ENCODE results near the gene MYO5C.
A peak's percentile ranks its signal among the peaks of the same experiment; 100 is the strongest.
"Not testable (repeated sequence)": the region's sequence is repeated elsewhere in the genome, so short reads cannot be mapped to it uniquely, and the experiment has no call there.

MYO5C gene

DNA sequence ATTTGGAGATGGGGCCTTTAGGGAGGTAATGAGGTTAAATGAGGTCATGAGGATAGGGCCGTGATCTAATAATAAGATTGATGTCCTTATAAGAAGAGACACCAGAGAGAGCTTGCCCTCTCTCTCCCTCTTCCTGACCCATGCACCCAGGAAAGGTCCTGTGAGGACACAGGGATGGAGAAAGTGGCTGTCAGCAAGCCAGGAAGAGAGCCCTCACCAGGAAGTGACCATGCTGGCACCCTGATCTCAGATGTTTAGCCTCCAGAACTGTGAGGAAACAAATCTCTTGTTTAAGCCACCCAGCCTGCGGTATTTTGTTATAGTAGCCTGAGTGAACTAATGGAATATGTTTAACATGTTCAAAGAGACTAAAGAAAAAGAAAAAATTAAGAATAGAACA is 89.2 kb downstream of the MYO5C start:
- DNase-seq: no peak

GRCh38 chr15:52204657-52205056 is 90.9 kb downstream of the MYO5C start:
- DNase-seq: no peak

DNA sequence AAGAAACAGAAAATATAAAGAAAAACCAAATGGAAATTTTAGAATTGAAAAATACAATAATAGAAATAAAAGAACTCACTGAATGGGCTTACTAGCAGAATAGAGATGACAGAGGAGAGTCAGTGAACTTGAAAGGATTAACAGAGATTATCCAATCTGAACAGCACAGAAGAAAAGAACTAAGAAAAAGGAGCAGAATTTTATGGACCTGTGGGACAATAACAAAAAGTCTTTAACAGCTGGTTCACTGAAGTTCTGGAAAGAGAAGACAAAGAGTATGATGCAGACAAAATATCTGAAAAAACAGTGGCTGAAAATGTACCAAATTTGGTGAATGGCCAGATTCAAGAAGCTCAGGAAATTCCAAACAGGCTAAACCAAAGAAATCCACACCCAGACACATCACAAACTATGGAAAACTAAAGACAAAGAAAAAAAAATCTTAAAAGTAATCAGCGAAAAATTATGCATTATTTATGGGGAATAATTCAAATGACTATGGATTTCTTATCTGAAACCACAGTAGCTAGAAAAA is 94.7 kb downstream of the MYO5C start:
- DNase-seq: no peak

DNA sequence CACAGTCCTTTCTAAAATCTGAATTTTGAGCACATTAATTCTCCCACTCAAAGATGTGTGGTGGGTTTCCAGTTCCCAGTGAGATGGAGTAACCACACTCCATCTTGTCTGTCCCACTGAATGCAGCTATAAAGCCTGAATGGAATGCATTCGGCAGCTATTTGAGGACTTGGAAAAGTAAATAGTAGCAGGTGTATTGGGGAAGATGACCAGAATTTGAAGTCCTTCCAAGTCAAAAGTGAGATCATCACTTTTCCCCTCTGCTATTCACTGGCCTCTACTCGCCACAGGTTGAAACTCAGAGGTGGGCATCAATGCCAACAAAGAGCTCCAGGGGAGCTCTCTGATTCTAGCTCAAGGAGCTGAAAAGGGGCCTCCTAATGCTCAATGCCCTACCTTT is 96.3 kb downstream of the MYO5C start:
- DNase-seq: no peak

- no peak for DNase-seq
These were observed 98.7 kb downstream of the MYO5C start for GRCh38 chr15:52196891-52197290.

- DNase-seq: no peak
These were observed 101.8 kb downstream of the MYO5C start for GRCh38 chr15:52193791-52194190.

GRCh38 chr15:52193321-52193720 is 102.3 kb downstream of the MYO5C start:
- no peak for DNase-seq

GRCh38 chr15:52191207-52191606 is 104.4 kb downstream of the MYO5C start, which contains the start of gene GNB5:
GNB5 (minus strand) TSS chr15:52191392; CDS start chr15:52184676, 6,716 bp downstream.
- DNase-seq: no peak

GRCh38 chr15:52186651-52187486 is 108.7 kb downstream of the MYO5C start:
- no peak for DNase-seq

GRCh38 chr15:52185151-52185561 is 110.4 kb downstream of the MYO5C start:
- DNase-seq: no peak

- no peak for DNase-seq
These were observed 110.9 kb downstream of the MYO5C start for GRCh38 chr15:52184721-52185120.

DNA sequence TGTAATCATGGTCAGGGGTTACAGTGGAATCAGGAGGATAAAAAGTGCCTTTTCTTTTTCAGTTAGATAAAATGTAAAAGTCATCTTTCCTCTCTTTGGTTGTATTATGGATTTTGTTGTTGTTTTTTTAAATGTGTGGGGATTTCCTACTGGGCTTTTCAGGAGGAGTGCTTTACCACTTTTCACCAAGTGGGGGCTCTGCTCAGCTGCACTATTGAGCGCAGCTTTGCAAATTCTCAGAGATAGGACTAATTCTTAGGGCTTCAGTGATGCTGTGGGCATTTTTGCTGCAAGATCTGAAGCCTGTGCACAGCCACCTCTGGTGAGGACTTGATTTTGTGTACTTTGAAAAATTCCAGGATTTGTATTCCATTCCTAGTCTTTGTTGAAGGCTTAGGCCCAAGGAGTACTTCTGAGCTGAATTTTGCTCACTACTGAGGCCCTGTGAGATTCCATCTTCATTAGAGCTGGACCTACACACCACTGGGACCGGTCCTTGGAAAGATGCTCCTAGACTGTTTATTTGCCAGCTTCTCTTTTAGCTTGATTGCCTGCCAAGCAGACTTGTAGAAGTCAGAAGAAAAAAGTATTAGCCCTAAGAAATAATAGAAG is 111.9 kb downstream of the MYO5C start:
- DNase-seq: no peak

GRCh38 chr15:52181938-52182780 is 113.4 kb downstream of the MYO5C start:
- no peak for DNase-seq

DNA sequence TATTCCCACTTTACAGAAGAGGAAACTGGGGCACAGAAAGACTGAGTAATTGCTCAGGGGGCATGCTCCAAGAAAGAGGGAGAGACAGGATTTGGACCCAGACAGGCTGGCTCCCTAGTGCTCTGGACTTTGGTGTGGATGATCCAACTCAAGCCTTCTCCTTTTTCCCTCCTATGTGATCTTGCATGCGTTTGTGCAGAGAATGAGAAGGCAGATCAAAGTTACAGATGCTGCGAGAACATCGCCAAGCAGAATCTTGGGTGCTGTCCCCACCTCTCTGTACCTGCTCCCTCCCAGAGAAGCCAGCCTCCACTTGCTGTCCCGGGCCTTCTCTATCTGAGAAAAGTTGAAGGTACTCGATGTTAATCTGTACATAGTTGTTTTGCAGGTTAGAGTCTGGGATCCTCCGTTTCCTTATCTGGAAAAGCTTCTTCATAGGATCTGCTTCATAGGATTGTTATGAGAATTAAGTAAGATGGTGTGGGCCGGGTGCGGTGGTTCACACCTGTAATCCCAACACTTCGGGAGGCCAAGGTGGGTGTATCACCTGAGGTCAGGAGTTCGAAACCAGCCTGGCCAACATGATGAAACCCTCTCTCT is 114.7 kb downstream of the MYO5C start:
- no peak for DNase-seq

DNA sequence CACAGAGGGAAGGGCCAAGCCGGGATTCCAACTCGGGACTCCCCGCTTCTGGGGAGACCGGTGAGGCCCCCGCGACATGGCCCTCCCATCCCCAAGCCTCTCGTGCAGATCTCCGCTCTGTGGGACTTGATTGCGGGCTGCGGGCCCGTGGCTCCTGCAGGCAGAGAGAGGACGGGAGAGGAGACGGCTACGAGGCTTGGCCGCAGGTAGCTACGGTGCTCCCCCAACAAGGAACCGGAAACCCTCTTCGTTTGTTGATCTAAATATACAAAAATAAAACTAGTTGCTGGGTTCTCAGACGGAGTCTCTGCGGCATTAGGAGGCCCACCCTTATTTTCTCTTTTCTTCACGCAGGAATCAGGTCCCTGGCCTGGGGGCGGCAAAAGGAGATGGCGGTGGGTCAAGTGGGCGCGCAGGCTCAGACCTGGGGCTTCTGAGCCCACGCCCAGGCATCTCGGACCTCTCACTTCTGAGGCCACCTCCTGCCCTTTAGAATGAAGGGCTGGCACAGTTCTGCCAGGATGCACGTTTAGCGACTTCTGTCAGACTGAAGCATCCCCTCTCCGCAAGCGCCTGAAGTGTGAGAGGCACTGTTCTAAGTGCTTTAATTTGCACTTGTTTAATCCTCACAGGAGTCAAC is 115.3 kb downstream of the MYO5C start:
- no peak for DNase-seq

- peak; percentile 89 for DNase-seq
These were observed 116.1 kb downstream of the MYO5C start for GRCh38 chr15:52179278-52180195.

DNA sequence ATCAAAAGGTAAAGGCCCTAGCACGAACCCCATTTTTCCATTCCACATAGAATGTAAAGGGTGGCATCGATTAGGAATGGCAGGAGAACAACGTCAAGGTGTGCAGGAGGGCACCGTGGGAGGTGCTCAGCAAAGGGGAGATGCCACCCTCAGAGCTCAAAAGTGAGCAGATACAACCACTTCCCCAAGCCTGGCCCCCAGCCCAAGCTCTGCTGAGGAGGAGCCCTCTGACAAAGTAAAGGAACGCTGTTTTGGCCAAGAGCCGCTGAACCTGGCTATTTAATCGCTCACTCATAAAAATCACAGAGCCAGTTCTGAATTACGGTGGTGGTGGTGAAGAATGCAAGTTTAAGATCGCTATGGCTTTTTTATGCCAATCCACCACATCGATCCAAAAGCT is 116.8 kb downstream of the MYO5C start:
- DNase-seq: peak; percentile 27

DNA sequence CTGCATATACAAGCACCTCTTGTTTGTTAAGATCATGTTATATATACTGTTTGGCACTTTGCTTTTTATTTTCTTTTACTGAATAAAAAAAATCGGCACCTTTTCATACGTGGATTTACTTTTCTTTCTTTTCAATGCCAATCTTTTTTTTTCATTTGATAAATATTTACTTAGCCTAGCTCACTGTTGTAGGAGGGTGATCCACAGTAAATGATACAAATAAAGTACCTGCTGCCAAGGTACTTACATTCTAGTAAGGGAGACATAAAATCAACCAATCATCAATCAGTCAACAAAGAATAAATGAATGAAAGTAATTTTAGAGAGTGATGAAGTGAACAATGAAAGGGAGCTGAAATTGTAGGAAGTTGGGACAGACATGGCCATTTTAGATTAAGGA is 122.7 kb downstream of the MYO5C start:
- no peak for DNase-seq

- no peak for DNase-seq
These were observed 123.8 kb downstream of the MYO5C start for GRCh38 chr15:52171807-52172206.

GRCh38 chr15:52171386-52171785 is 124.2 kb downstream of the MYO5C start:
- DNase-seq: no peak

GRCh38 chr15:52170199-52170598 is 125.4 kb downstream of the MYO5C start:
- DNase-seq: not testable (repeated sequence)

Measured in femur (tissue), 1 donor.